GM13976 (cell line): ENCODE data around the gene FAM174A.
"Not testable (repeated sequence)": the region's sequence is repeated elsewhere in the genome, so short reads cannot be mapped to it uniquely, and the experiment has no call there.

Source experiments
- DNase-seq: peaks from one replicate; pipeline ENCODE4 v3.0.0; 2012; ENCODE audit warnings: low spot score
- CTCF ChIP-seq: IDR thresholded peaks from 2 replicates; pipeline ENCODE4 v1.5.1; 2012; ENCODE audit warnings: borderline replicate concordance, mild to moderate bottlenecking; ENCODE audit not compliant: insufficient read depth; ENCODE audit errors: extremely low read depth, missing control alignments, control extremely low read depth
- in situ Hi-C: fragments of 300-500 bp; cut with MboI; formaldehyde crosslinking; loops from one replicate; pipeline ENCODE4 v1.12.0; 2022; ENCODE audit warnings: low sequenced_read_pairs, mixed read lengths, inconsistent platforms; ENCODE audit not compliant: unreplicated experiment

FAM174A gene

GRCh38 chr5:100590867-100591266 lies 55.7 kb downstream of the FAM174A start:
- TF ChIP-seq CTCF, result no peak
- DNase-seq, result no peak
- in situ Hi-C loops, result no loop called here

DNA sequence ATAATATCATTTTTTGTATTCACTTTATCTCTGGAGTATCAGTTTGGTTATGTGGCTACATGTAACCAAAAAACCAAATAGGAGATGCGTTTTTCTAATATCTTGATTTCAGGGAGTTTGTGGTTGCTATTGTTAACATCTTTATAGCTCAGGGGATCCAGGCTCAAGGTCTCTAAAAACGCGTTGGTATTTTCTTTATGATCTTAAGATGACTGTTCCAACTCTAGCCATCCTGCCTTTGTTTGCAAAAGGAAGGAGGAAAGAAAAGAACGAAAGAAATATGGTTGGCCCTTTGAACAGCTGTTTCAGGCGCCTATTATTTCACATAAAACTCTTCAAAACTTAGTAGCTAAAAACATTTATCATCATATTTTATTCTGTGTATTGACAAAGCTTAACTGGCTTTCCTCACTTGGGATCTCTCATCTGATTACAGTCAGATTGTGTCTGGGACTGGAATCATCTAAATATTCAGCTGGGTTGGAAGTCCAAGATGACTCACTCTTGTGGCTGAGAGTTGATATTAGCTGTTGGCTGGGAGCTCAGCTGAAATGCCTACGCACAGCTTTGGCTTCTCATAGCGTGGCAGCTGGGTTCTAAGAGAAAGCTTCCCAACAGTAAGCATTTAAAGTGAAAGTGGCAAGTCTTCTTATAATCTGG lies 60.1 kb downstream of the FAM174A start:
- TF ChIP-seq CTCF, result no peak
- no peak for DNase-seq
- in situ Hi-C loops, result no loop called here

DNA sequence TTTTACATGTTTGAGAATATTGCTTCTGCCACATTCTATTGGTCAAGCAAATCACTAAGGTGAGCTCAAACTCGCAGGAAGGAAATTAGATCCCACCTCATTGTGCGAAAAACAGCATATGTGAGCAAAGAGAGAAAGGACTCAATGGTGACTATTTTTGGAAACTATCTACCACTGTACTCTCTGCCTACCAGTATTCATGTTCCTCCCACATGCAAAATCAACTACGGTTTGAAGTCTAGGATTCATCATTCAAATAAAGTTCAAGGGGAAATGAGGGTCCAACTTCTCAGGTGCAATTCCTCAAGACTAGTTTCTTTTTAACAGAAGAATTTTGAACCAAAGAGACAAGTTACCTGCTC lies 60.6 kb downstream of the FAM174A start:
- TF ChIP-seq CTCF, result no peak
- in situ Hi-C loops, result no loop called here
- DNase-seq, result no peak

DNA sequence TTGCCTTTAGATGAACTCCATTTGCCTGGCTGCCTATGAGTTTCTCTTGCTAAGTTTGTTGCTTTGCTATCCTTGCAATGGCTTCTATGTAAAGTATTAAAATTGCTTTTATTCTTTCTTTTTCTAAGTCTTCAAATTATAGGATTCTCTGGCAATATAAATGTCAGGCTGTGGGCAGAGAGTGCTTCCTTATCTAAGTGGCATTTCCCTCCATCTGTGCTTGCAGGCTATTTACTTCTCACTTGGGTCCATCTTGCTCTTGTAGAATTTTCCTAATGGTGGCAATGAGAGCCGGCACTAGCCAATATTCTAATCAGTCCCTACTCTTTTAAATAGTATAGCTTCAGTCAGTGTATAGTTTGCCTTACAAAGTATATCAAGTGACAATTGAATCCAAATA lies 63.3 kb downstream of the FAM174A start:
- DNase-seq, result no peak
- TF ChIP-seq CTCF, result no peak
- in situ Hi-C loops, result no loop called here

- in situ Hi-C loops, result no loop called here
- DNase-seq, result no peak
- no peak for TF ChIP-seq CTCF
Measured at GRCh38 chr5:100600298-100600994, 65.3 kb downstream of the FAM174A start.

- in situ Hi-C loops, result no loop called here
- no peak for TF ChIP-seq CTCF
- DNase-seq, result no peak
Measured at GRCh38 chr5:100603141-100603540, 68.0 kb downstream of the FAM174A start.

DNA sequence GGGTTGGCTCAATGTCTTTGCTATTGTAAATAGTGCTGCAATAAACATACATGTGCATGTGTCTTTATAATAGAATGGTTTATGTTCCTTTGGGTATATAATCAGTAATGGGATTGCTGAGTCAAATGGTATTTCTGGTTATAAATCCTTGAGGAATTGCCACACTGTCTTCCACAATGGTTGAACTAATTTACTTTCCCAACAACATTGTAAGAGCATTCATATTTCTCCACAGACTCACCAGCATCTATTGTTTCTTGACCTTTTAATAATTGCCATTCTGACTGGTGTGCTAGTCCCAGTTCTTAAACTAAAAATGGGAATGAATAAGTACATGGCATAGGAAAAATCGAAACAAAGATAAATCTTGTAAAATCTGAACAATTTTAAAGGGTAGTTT lies 68.8 kb downstream of the FAM174A start:
- in situ Hi-C loops, DNase-seq: not testable (repeated sequence)
